Skeletal muscle cell (primary cell): ENCODE measurements around the gene MRPS33.

Experiments
- DNase-seq: peaks from one replicate; pipeline ENCODE4 v3.0.0-alpha.2; 2010; ENCODE audit warnings: low read depth
- H3K4me3 ChIP-seq: 2 replicates; pipeline ENCODE4 v1.5.1; 2011; ENCODE audit warnings: low read depth, mild to moderate bottlenecking, control low read depth, low read length, moderate library complexity

Gene MRPS33

DNA sequence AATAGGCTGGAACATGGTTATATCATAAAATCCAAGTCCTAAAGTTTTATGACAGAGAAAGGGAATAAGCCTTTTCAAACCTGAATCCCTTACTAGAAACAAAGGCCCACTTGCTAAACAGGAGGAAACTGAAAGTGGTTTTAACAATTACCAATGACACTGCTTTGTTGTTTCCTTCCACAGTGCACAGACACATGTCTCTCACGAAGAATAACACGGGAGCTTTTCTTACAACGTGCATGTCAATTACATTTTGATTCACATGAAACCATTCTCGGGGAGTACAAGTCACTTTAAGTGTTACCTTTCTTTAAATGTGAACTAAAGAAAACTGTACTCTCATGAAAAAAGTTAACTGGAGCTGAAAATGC is 1.4 kb downstream of the MRPS33 start:
- no peak for DNase-seq
- no peak overlapping the region for H3K4me3 ChIP-seq

DNA sequence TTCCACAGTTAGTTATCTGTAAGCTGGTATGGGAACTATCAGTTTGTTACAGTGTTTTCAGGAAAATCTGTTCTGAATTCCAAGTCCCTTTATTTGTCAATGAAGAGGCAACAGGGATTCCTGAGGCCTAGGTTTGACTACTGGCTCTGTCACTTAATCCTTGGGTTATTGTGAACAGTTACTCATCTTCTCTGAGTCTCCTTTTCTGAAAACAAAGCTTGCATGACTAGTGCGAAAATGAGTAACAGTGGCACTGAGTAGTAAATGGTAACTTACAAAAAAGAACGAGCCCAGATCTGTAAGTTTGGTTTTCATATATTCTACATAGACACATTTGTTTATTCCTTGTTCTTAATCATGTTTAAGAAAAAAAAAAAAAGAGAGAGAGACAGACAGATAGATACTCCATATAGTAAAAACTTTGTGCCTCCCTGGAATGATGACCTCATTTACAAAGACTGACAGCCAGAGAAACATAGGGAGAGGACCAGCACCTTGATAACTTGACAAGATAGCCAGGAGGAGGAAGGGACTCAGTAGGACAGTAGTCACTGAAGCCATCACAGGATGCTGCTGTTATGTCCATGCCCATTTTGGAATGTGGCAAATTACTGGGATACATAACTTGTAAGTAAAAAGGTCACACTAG is 1.9 kb downstream of the MRPS33 start:
- no peak for DNase-seq
- no peak overlapping the region for H3K4me3 ChIP-seq

DNA sequence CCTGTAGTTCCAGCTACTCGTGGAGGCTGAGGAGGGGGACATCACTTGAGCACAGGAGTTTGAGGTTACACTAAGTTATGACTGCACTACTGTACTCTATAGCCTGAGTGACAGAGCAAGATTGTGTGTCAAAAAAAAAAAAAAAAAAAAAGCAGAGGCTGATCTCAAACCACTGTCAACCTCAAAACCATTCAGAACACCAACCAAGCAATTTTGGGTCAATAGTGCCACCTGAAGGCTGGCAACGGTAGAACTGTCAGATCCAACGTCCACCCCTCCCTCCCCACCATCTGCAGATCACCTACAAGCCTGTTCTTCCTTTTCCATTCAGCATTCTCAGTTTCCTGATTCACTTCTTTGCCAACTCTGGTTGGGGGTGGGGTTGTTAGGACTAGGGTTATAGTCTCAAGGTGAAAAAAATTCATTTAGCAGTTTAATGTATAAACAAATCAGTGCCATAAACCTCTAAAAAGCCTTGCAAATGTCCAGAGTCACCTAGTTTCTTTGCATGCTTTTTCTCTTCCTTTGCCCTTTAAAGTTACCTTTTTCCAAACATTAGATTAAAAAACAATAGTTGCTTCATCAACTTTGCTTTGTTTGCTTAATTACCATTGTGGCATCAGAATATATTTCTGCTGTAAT is 2.6 kb downstream of the MRPS33 start:
- H3K4me3 ChIP-seq, result no peak overlapping the region
- peak; percentile 12 for DNase-seq

DNA sequence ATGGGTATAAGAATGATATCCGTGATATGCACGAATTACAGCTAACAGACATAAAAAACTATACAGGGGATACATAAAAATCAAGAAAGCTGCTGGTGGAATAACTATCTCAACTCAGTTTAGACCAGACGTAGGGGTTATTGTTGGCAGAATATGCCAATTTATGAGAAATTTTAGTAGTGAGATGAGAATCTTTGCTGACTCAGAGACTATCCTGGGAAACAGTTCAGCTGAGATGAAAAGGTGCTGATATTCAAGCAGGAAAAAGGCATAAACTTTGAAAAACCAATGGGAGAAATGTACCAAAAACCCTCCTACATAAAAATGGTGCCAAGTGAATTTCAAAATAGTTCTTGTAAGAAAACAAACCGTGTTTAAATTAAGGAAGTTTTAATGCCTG is 3.3 kb downstream of the MRPS33 start:
- no peak overlapping the region for H3K4me3 ChIP-seq
- no peak for DNase-seq

DNA sequence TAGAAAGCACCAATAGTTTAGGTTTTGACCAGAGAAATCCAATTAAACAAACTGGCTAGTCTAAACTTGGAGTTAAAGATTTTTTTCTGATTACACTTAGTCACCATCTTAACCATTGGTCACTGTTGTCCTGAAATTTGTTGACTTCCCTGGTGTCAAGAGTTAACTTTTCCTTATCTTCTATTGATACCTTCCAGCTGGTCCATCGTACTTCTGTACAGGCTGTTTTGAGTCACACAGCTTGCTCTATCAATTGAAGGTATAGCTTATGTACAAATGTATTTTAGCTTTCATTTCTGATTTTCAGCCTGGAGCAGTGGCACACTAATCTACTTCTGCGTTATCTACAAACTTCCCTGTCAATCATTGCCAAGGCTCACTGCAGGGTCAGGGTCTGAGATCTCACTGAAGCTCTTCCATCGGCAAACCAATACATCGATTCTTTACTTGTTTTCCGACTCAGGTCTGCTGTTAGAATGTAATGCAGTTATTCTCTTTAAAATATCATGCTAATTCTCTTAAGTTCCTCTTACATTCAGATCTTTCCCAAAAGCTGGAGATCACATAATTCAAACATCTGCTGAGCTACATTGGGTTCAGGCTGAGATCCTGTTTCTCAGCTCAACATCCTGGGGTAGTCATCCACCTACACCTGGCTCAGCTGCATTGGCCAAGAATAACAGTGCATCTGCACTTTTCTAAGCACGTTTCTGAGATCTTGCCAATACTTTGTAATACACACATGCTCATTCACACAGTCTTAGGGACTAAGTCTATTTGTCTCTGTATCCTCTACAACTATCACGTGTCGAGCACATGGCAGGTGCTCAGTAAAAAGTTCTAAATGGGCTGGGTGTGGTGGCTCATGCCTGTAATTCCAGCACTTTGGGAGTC is 11.3 kb downstream of the MRPS33 start:
- no peak overlapping the region for H3K4me3 ChIP-seq
- no peak for DNase-seq

DNA sequence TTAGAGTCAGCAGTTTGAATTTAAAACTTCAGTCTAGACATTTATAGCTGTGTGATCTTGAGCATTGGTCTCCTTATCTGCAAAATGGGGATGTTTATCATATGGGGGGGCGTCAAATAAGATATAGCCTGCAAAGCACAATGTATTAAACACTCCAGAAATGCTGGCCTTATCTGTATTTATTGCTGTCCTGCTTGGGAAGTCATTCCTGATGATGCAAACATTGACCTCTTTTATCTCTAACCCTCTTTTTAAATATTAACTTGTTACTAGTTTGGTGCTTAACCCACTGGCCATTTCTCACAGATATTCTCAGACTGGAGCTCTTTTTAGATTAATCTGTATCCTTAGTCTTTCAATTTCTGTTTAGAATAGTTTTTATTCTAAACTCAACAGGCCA is 13.2 kb downstream of the MRPS33 start:
- no peak overlapping the region for H3K4me3 ChIP-seq
- DNase-seq, result no peak

DNA sequence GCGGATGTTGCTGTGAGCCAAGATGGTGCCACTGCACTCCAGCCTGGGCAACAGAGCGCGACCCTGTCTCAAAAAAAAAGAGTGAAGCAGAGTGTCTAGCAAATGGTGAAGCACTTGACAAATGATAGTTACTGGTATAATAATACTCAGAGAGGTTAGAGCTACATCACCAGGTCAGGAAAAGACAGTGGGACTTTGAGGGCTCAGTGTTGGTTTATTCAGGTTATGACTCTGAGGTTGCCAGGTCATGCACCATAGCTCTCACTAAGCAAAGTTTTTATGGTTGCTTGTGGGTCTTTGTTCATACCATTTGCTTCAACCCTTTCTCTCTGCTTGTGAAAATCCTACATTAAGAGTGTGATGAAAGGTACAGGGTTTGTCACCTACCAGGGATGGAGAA is 13.6 kb downstream of the MRPS33 start:
- no peak overlapping the region for H3K4me3 ChIP-seq
- no peak for DNase-seq

DNA sequence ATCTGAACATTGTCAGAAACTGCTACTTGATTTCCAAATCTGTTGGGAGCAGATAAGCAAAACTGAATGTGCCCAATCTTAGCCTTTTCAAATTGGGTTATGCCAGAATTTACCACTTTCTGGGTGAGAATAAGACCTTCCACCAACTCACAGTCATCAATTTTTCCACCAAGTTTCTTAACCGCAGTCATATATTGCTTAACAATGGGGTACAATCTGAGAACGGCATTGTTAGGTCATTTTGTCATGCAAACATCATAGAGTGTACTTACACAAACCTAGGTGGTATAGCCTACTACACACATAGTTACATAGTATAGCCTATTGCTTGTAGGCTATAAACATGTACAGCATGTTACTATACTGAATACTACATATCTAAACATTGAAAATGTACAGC is 16.0 kb downstream of the MRPS33 start:
- H3K4me3 ChIP-seq, result no peak overlapping the region

DNA sequence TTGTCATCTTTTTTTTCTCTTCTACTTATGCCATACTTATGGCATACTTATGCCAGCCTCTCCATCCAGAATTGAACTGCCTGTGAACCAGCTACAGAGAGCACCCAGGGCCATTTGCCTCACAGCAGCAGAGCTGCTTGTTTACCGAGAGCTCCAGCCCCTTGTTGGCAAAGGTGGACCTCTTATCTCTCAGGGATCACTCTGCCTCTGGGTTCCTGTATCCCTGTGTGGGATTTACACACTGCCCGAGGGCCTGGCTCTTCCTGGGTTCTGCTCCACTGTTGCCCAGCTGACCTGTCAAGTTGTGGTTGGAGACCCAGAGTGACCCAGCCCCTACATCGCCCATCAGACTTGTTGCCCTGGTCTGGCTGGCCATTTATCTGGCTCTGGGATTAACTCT is 22.3 kb downstream of the MRPS33 start:
- no peak overlapping the region for H3K4me3 ChIP-seq
- DNase-seq, result no peak

More for the DNA sequence above, 16.0 kb downstream of the MRPS33 start:
- no peak for DNase-seq

DNA sequence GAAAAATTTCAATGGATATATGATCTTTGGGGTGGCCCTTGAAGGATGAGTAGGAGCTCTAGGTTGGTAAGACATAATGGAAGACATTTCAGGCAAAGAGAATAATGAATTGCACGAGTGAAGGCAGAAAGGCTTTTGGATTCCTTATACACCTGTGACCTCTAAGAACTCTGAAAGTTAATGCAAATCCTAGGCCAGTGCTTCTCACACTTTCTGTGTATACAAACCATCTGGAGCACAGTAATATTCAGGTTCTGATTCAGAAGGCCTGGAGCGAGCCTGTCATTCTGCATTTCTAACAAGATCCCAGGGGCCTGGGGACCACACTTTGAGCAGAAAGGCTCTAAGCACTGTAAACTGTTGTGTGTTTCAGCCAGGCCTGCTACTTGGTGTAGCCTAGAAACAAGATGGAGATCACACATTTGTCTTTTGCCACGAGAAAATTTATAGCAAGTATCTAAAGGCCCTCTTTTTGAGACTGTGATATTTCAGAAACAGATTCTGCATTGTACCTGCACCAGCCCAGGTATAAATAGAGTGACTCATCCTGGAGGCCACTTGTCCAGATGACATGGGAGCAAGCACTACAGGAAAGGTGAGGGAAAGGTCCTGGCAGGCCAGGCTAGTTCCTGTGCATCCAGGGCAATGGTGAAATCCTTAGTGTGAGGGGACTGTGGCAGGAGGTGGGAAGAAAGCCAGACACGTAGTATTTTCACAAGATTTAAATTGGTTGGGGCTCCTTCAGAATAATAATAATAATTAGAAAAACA is 24.4 kb downstream of the MRPS33 start:
- H3K4me3 ChIP-seq, result no peak overlapping the region
- no peak for DNase-seq

DNA sequence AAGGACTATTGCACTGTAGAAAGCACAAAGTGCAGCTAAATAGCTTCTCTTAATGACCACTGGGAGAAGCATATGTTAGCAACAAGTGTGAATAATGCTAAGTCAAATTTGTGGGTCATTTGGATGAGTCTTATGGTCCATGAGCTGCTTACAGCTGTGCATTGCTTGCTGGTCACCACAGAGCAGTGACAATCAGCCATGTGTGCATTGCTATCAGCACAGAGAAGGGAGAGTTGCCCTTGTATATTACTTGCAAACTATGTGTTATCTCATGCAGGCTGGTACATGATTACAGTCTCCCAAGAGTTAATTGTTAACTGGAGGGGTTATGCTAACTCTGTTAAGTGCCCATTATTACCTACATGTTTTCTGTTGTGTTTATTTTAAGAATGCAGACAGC is 25.7 kb downstream of the MRPS33 start:
- no peak for DNase-seq
- no peak overlapping the region for H3K4me3 ChIP-seq

DNA sequence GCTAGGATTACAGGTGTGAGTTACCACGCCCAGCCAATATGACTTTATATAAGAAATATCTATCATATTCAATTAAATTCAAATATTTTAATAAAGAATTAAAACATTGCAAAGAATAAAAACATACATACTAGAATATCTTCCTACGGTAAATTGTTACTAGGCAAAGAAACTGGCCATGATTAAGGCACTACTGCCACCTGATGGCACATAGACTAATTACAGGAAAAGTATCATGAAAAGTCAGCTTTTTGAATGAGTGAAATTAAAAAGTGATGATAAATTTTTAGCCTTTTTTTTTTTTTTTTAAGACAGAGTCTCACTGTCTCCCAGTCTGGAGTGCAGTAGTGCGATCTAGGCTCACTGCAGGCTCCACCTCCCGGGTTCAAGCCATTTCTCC is 30.9 kb downstream of the MRPS33 start:
- no peak for DNase-seq
- H3K4me3 ChIP-seq, result no peak overlapping the region

DNA sequence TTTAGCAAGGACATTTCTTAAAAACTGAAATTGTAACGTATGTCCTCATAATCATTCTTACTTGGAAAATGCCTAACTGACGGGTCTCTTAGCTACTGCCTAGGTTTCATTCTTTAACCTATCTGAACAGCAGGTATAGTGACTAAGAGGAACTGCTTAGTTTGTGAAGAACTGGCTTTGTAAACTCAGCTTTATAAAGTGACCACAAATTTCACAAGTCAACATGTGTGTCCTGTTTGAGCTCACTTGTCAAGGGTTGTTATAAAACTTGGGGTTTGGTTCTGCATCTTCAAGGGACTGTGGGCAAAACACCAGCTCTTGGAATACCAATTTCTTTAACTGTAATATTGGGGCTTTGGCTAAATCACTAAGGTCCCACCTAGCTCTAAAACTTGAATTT is 32.2 kb downstream of the MRPS33 start:
- DNase-seq, result no peak
- H3K4me3 ChIP-seq, result no peak overlapping the region

DNA sequence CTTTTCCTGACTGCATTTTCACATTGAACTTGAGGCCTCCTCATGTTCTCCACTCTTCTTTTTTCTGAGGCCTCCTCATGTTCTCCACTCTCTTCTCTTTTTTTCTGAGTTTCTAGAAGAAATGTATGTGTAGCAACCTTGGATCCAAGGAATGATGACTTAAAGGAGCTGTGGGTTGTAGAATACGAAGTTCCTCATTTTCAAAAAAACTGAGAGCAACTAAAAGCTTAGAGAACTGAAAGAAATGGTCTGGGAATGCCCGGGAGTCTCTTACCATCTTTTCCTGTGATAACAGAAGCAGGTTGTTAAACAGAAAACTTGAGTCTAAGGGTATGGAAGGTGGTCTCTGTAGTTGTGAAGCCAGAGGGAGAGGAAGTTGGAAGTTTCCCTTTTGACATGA is 32.8 kb downstream of the MRPS33 start:
- no peak overlapping the region for H3K4me3 ChIP-seq
- no peak for DNase-seq

DNA sequence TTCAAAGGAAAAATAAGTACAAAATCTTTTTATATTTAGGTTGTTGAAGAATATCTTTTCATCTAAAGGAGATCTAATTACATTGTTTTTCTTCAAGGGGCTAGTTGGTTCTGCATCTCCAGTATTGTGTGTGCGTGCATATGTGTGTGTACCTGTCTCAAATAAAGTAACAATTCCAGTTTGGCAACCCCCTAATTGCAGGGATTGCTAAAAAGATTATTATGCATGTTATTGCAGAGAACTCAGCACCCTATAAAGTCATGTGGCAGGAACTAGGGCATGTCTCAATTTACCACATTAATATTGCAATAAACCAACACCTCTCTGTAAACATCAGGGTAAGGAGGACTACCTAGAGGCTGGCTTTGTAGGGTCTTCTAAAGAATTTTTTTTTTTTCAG is 37.0 kb downstream of the MRPS33 start:
- no peak for DNase-seq
- no peak overlapping the region for H3K4me3 ChIP-seq

DNA sequence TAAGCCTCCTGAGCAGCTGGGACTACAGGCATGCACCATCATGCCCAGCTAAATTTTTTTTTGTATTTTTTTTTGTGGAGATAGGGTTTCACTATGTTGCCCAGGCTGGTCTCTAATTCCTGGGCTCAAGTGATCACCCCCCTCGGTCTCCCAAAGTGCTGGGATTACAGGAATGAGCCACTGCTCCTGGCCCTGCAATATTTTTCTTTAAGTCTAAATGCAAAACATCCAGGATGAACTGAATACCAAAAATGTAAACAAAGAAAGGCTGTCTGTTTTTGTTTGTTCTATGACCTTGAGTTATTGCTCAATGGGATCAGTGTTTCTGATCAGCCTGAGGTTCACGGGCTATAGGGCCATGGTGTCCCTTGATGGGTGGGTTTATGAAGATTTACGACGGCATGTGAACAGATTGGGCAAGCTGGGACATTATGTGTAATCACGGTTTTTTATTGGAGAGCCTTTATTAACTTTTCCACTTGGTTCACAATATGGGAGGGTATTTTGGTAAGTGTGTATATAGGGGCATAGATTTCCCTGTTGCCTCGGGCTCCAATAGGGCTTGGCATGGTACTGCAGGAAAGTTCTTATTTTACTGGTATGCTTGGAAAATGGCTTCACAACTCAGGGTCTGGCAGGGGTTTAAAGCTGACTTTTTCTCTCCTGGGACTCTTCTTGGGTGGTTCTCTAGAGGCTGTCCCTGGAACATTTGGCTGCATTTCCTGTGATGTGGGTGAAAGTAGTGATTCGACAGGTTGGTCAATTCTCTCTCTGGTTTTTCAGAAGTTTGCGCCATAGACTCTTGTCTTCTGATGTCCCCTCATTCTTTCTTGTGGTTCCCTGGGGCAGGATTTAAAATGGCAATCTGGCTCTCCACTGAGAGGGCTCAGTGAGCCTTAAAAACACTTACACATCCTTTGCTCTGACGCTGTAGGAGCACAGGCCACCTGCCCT is 41.6 kb downstream of the MRPS33 start:
- DNase-seq, result no peak
- H3K4me3 ChIP-seq, result no peak overlapping the region

DNA sequence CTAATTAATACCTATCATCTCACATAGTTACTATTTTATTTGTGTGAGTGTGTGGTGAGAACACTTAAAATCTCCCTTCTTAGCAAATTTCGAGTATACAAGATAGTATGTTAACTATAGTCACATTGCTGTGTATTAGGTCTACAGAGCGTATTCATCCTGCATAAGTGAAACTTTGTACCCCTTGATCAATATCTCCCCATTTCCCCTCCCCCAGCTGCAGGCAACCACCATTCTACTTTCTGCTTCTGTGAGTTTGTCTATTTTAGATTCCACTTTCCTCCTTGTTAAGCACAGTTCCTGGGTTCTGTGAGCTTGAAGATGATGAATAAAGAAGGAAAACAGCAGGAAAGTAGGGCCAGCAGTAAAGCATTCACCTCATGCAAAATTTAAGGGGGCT is 42.4 kb downstream of the MRPS33 start:
- no peak overlapping the region for H3K4me3 ChIP-seq
- no peak for DNase-seq

DNA sequence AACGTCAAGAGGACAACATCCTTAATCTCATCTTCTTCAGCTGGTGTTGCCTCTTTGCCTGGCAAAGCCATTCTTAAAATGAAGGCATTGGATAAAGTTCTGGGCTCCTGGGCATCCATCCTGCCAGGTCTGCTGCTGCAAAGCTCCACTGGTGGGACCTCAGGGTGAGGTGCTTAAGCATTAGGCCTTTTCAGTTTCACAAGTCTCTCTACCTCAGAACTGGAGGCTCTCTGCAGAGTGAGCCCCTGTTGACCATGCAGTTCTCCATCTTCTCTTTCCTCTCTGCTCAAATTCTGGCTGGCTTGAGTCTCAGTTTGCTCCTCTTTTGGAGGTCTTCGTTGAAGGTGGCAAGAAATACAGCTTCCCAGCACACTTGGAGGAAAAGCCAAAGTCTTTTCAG is 47.3 kb downstream of the MRPS33 start:
- H3K4me3 ChIP-seq, result no peak overlapping the region
- DNase-seq, result no peak
